HepG2 (cell line): ENCODE results near the gene COX4I2. TPM values are rescaled to one million over a fixed set of nuclear protein-coding genes. Genes with fewer than 3 reads are reported as not detected.

Experiments
- CENPBD1 ChIP-seq: sonication (generic); formaldehyde crosslinking; IDR thresholded peaks from 2 replicates; pipeline ENCODE4 v1.8.0; 2022; ENCODE audit warnings: missing genetic modification reagents, low read depth, mild to moderate bottlenecking, borderline replicate concordance
- DPF2 ChIP-seq: sonication (generic); formaldehyde crosslinking; IDR thresholded peaks from 2 replicates; pipeline ENCODE4 v1.4.0; 2020; ENCODE audit warnings: mild to moderate bottlenecking, low read depth, missing genetic modification reagents, borderline replicate concordance
- GPN1 ChIP-seq: sonication (generic); formaldehyde crosslinking; IDR thresholded peaks from 2 replicates; pipeline ENCODE4 v1.5.1; 2020; ENCODE audit warnings: missing genetic modification reagents, borderline replicate concordance
- IRX3 ChIP-seq: sonication (generic); formaldehyde crosslinking; IDR thresholded peaks from 2 replicates; pipeline ENCODE4 v1.8.1; 2023; ENCODE audit warnings: mild to moderate bottlenecking, low read depth, missing genetic modification reagents, borderline replicate concordance
- KLF9 ChIP-seq: IDR thresholded peaks from 2 replicates; pipeline ENCODE4 v1.6.1; 2016; ENCODE audit warnings: low read depth
- MED8 ChIP-seq: sonication (generic); formaldehyde crosslinking; IDR thresholded peaks from 2 replicates; pipeline ENCODE4 v1.8.1; 2023; ENCODE audit warnings: mild to moderate bottlenecking, missing genetic modification reagents; ENCODE audit not compliant: insufficient replicate concordance
- NAIF1 ChIP-seq: sonication (generic); formaldehyde crosslinking; IDR thresholded peaks from 2 replicates; pipeline ENCODE4 v1.5.0; 2020; ENCODE audit warnings: mild to moderate bottlenecking, missing genetic modification reagents, borderline replicate concordance
- NFIC ChIP-seq: IDR thresholded peaks from 2 replicates; pipeline ENCODE4 v1.6.1; 2012; ENCODE audit warnings: mild to moderate bottlenecking, low read length, inconsistent platforms
- PPARG ChIP-seq: conservative IDR thresholded peaks from 2 replicates; pipeline ENCODE4 v1.6.1; 2016; ENCODE audit warnings: missing biosample characterization, missing genetic modification reagents
- RBM22 ChIP-seq: fragments of 200-400 bp; formaldehyde crosslinking; optimal IDR thresholded peaks from 2 replicates; pipeline ENCODE3; 2017; ENCODE audit warnings: mild to moderate bottlenecking, low read length, moderate library complexity
- SNAPC2 ChIP-seq: sonication (generic); formaldehyde crosslinking; IDR thresholded peaks from 2 replicates; pipeline ENCODE4 v1.8.1; 2022; ENCODE audit warnings: mild to moderate bottlenecking, missing genetic modification reagents
- SRY ChIP-seq: sonication (generic); formaldehyde crosslinking; IDR thresholded peaks from 2 replicates; pipeline ENCODE4 v1.8.0; 2022; ENCODE audit warnings: mild to moderate bottlenecking, missing genetic modification reagents
- TCF12 ChIP-seq, 2 experiments: fragments of 450-650 bp in 1 of 2; sonication (generic) in 1 of 2; formaldehyde crosslinking in 1 of 2; IDR thresholded peaks; 2 replicates each; pipeline versions ENCODE4 v1.6.1 to v1.8.0; 2017 to 2022; ENCODE audit warnings: antibody characterized with exemption in 1 of 2, mild to moderate bottlenecking in 1 of 2, missing genetic modification reagents in 1 of 2, moderate library complexity in 1 of 2
- THAP11 ChIP-seq: IDR thresholded peaks from 2 replicates; pipeline ENCODE4 v1.6.1; 2016; ENCODE audit warnings: missing biosample characterization, missing genetic modification reagents
- THYN1 ChIP-seq: sonication (generic); formaldehyde crosslinking; IDR thresholded peaks from 2 replicates; pipeline ENCODE4 v1.8.1; 2023; ENCODE audit warnings: low read depth, mild to moderate bottlenecking, moderate library complexity, missing genetic modification reagents, borderline replicate concordance
- TOE1 ChIP-seq: sonication (generic); formaldehyde crosslinking; IDR thresholded peaks from 2 replicates; pipeline ENCODE4 v1.4.0; 2020; ENCODE audit warnings: mild to moderate bottlenecking, missing genetic modification reagents
- ZBTB20 ChIP-seq: sonication (generic); formaldehyde crosslinking; IDR thresholded peaks from 2 replicates; pipeline ENCODE4 v1.8.1; 2023; ENCODE audit warnings: missing genetic modification reagents, low read depth, mild to moderate bottlenecking, borderline replicate concordance
- ZBTB33 ChIP-seq: sonication (generic); formaldehyde crosslinking; IDR thresholded peaks from 2 replicates; pipeline ENCODE4 v1.4.0; 2020; ENCODE audit warnings: missing genetic modification reagents
- ZNF20 ChIP-seq: sonication (generic); formaldehyde crosslinking; IDR thresholded peaks from 2 replicates; pipeline ENCODE4 v1.4.0; 2020; ENCODE audit warnings: mild to moderate bottlenecking, moderate library complexity, missing genetic modification reagents
- ZNF3 ChIP-seq: IDR thresholded peaks from 2 replicates; pipeline ENCODE4 v1.7.0; 2017; ENCODE audit warnings: inconsistent platforms
- ZNF30 ChIP-seq: sonication (generic); formaldehyde crosslinking; IDR thresholded peaks from 2 replicates; pipeline ENCODE4 v1.5.0; 2020; ENCODE audit warnings: mild to moderate bottlenecking, missing genetic modification reagents
- ZNF501 ChIP-seq: sonication (generic); formaldehyde crosslinking; IDR thresholded peaks from 2 replicates; pipeline ENCODE4 v1.5.1; 2020; ENCODE audit warnings: mild to moderate bottlenecking, moderate library complexity, missing genetic modification reagents
- ZNF570 ChIP-seq: sonication (generic); formaldehyde crosslinking; IDR thresholded peaks from 2 replicates; pipeline ENCODE4 v1.4.0; 2020; ENCODE audit warnings: mild to moderate bottlenecking, missing genetic modification reagents, borderline replicate concordance
- ZNF652 ChIP-seq: IDR thresholded peaks from 2 replicates; pipeline ENCODE4 v1.6.1; 2016; ENCODE audit warnings: low read depth, borderline replicate concordance
- ZNF674 ChIP-seq: sonication (generic); formaldehyde crosslinking; IDR thresholded peaks from 2 replicates; pipeline ENCODE4 v1.5.0; 2020; ENCODE audit warnings: low read depth, mild to moderate bottlenecking, missing genetic modification reagents
- ZNF772 ChIP-seq: sonication (generic); formaldehyde crosslinking; IDR thresholded peaks from 2 replicates; pipeline ENCODE4 v1.5.0; 2020; ENCODE audit warnings: mild to moderate bottlenecking, missing genetic modification reagents
- ZNF776 ChIP-seq: sonication (generic); formaldehyde crosslinking; IDR thresholded peaks from 2 replicates; pipeline ENCODE4 v1.4.0; 2020; ENCODE audit warnings: mild to moderate bottlenecking, missing genetic modification reagents
- polyA plus RNA-seq, 8 experiments: library from polyadenylated mRNA; depleted of rRNA in 3 of 8; stranded (reverse) in 7 of 8; unstranded in 1 of 8; fragments of >200 nt; fragmentation: Illumina TruSeq in 4 of 8; extraction: Trizol in 4 of 8; gene quantifications; 2 replicates each; pipeline versions ENCODE4 v1.2.1 to v1.2.3, GENCODE V29; 2011 to 2016; ENCODE audit warnings: low read depth in 4 of 8, missing spikeins in 1 of 8, mixed read lengths in 1 of 8; ENCODE audit not compliant: insufficient read depth in 1 of 8
- total RNA-seq, 5 experiments: library from RNA; depleted of rRNA; stranded (reverse); fragments of >200 nt; fragmentation: Illumina TruSeq; extraction: Trizol; gene quantifications; 2 replicates each; pipeline ENCODE4 v1.2.3, GENCODE V29; 2016; ENCODE audit warnings: low read depth in 1 of 5
- TF ChIP-seq, protein P1 (sequence below): IDR thresholded peaks from 2 replicates; pipeline ENCODE4 v1.6.1; 2016

COX4I2 gene
- total and polyA plus RNA-seq, 2 of the 13 experiments (the other 11 are each of a cell fraction or from before 2014, with no cell fraction given): 1.1 TPM; not detected in 1

GRCh38 chr20:31605902-31606803, 31.6 kb upstream of the COX4I2 start (continued):
- TF ChIP-seq SNAPC2 (CRISPR knock-in tag): no peak
- TF ChIP-seq ZNF20 (CRISPR knock-in tag): 0 out of 2 replicates have a peak, but pooled peaks have one; percentile 22
- no peak for TF ChIP-seq TCF12 (IDR thresholded peaks at IDR 0.05)
- no peak; the same call in 1 of the 2 replicates for TF ChIP-seq TCF12 (CRISPR knock-in tag; IDR thresholded peaks at IDR 0.05)
- no peak for TF ChIP-seq ZNF776 (CRISPR knock-in tag)
- TF ChIP-seq THYN1: peak; percentile 59; the same call in 1 of the 2 replicates
- TF ChIP-seq NAIF1: no peak
- TF ChIP-seq RBM22: peak; percentile 69
- no peak for TF ChIP-seq ZNF674 (CRISPR knock-in tag)
- TF ChIP-seq ZBTB20 (CRISPR knock-in tag): no peak
- no peak for TF ChIP-seq THAP11
- no peak; the same call in 1 of the 2 replicates for TF ChIP-seq PPARG (CRISPR knock-in tag)
- no peak for TF ChIP-seq MED8 (CRISPR knock-in tag)
- 0 out of 2 replicates have a peak, but pooled peaks have one; percentile 69 for TF ChIP-seq ZNF30 (CRISPR knock-in tag)
- TF ChIP-seq ZNF3 (CRISPR knock-in tag): no peak
- TF ChIP-seq ZNF501 (CRISPR knock-in tag): no peak
- TF ChIP-seq ZNF772: peak; percentile 74; the same call in 1 of the 2 replicates
- TF ChIP-seq CENPBD1 (CRISPR knock-in tag): no peak
- TF ChIP-seq, protein P1, sequence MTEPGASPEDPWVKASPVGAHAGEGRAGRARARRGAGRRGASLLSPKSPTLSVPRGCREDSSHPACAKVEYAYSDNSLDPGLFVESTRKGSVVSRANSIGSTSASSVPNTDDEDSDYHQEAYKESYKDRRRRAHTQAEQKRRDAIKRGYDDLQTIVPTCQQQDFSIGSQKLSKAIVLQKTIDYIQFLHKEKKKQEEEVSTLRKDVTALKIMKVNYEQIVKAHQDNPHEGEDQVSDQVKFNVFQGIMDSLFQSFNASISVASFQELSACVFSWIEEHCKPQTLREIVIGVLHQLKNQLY (CRISPR knock-in tag): no peak
- TF ChIP-seq ZBTB33 (CRISPR knock-in tag): no peak
- TF ChIP-seq KLF9 (CRISPR knock-in tag): no peak
- no peak for TF ChIP-seq TOE1
- TF ChIP-seq ZNF652 (CRISPR knock-in tag): no peak
- no peak; the same call in 1 of the 2 replicates for TF ChIP-seq SRY
- no peak for TF ChIP-seq NFIC
- TF ChIP-seq ZNF570 (CRISPR knock-in tag): no peak
- TF ChIP-seq IRX3 (CRISPR knock-in tag): no peak
- no peak for TF ChIP-seq GPN1 (CRISPR knock-in tag)
- TF ChIP-seq DPF2: no peak
